GM23338 (cell line): ENCODE measurements around the gene NUDT15. TPM values are rescaled to one million over a fixed set of nuclear protein-coding genes. Genes with fewer than 3 reads are reported as not detected.

Source experiments
- ATAC-seq: fragments of 200-7000 bp; cut with Tn5 transposase; 3 replicates; pipeline ENCODE4 v1.9.1; 2020
- DNase-seq: peaks from one replicate; pipeline ENCODE4 v3.0.0-alpha.2; 2015; ENCODE audit warnings: low spot score
- H2AFZ ChIP-seq: fragments of 200-600 bp; sonication (generic); 2 replicates; pipeline ENCODE4 v1.8.0; 2016; ENCODE audit warnings: antibody characterized with exemption, mild to moderate bottlenecking, moderate library complexity
- H3F3A ChIP-seq: fragments of 200-600 bp; sonication (generic); replicated peaks from 2 replicates; pipeline ENCODE4 v1.8.0; 2017; ENCODE audit warnings: antibody characterized with exemption, mixed run types, low read depth
- H3K27ac ChIP-seq: fragments of 200-600 bp; sonication (generic); 2 replicates; pipeline ENCODE4 v1.6.1; 2016; ENCODE audit warnings: low read depth
- H3K27me3 ChIP-seq: fragments of 200-600 bp; sonication (generic); 2 replicates; pipeline ENCODE4 v1.8.0; 2016; ENCODE audit warnings: mild to moderate bottlenecking, mixed run types, moderate library complexity; ENCODE audit not compliant: insufficient read depth
- H3K36me3 ChIP-seq: fragments of 200-600 bp; sonication (generic); 2 replicates; pipeline ENCODE4 v1.8.0; 2016; ENCODE audit warnings: mild to moderate bottlenecking; ENCODE audit not compliant: insufficient read depth
- H3K4me1 ChIP-seq: fragments of 200-600 bp; sonication (generic); 2 replicates; pipeline ENCODE4 v1.8.0; 2016; ENCODE audit warnings: mild to moderate bottlenecking, moderate library complexity; ENCODE audit not compliant: insufficient read depth
- H3K4me2 ChIP-seq: fragments of 200-600 bp; sonication (generic); 2 replicates; pipeline ENCODE4 v1.7.1; 2017; ENCODE audit warnings: mixed run types
- H3K4me3 ChIP-seq: fragments of 200-600 bp; sonication (generic); 2 replicates; pipeline ENCODE4 v1.6.1; 2016; ENCODE audit warnings: mixed run types
- H3K79me2 ChIP-seq: fragments of 200-600 bp; sonication (generic); replicated peaks from 2 replicates; pipeline ENCODE4 v1.8.0; 2017; ENCODE audit warnings: mild to moderate bottlenecking; ENCODE audit not compliant: insufficient read depth
- H3K9me2 ChIP-seq: fragments of 200-600 bp; sonication (generic); 2 replicates; pipeline ENCODE4 v1.8.0; 2017; ENCODE audit not compliant: insufficient read depth
- H4K20me1 ChIP-seq: fragments of 200-600 bp; sonication (generic); replicated peaks from 2 replicates; pipeline ENCODE4 v1.8.0; 2017; ENCODE audit warnings: mild to moderate bottlenecking; ENCODE audit not compliant: insufficient read depth
- H3K27ac Mint-ChIP-seq: 2 replicates; pipeline ENCODE4 v1.8.0; 2020; ENCODE audit warnings: inconsistent platforms, mild to moderate bottlenecking, moderate library complexity, mixed read lengths
- H3K27me3 Mint-ChIP-seq: 3 replicates; pipeline ENCODE4 v1.8.0; 2022; ENCODE audit warnings: low read depth, mild to moderate bottlenecking, moderate library complexity, mixed read lengths, inconsistent platforms; ENCODE audit not compliant: insufficient read depth, poor library complexity
- H3K36me3 Mint-ChIP-seq: 3 replicates; pipeline ENCODE4 v1.8.0; 2021; ENCODE audit warnings: low read depth, mild to moderate bottlenecking, inconsistent platforms, moderate library complexity, mixed read lengths
- H3K4me1 Mint-ChIP-seq: 3 replicates; pipeline ENCODE4 v1.8.0; 2020; ENCODE audit warnings: mild to moderate bottlenecking, inconsistent platforms, mixed read lengths
- H3K4me3 Mint-ChIP-seq: 3 replicates; pipeline ENCODE4 v1.8.0; 2021; ENCODE audit warnings: moderate library complexity, mild to moderate bottlenecking, inconsistent platforms, mixed read lengths
- H3K9me3 Mint-ChIP-seq: 3 replicates; pipeline ENCODE4 v1.8.0; 2020; ENCODE audit warnings: moderate library complexity, mild to moderate bottlenecking, inconsistent platforms, mixed read lengths
- CREB1 ChIP-seq: fragments of 250-450 bp; sonication (Bioruptor Pico); IDR thresholded peaks from 2 replicates; pipeline ENCODE4 v1.5.0; 2020; ENCODE audit warnings: low read depth, mild to moderate bottlenecking, moderate library complexity
- EZH2 ChIP-seq: fragments of 200-600 bp; sonication (generic); IDR thresholded peaks from one replicate; pipeline ENCODE4 v1.8.0; 2017; ENCODE audit warnings: antibody characterized with exemption, mild to moderate bottlenecking, low read depth; ENCODE audit not compliant: unreplicated experiment
- EZH2phosphoT487 ChIP-seq: fragments of 200-600 bp; sonication (generic); IDR thresholded peaks from one replicate; pipeline ENCODE4 v1.8.1; 2018; ENCODE audit warnings: antibody characterized with exemption; ENCODE audit not compliant: unreplicated experiment
- JUNB ChIP-seq: IDR thresholded peaks from one replicate; pipeline ENCODE4 v1.6.1; 2016; ENCODE audit warnings: antibody characterized with exemption; ENCODE audit not compliant: unreplicated experiment
- NANOG ChIP-seq: IDR thresholded peaks from 2 replicates; pipeline ENCODE4 v1.6.1; 2016; ENCODE audit warnings: antibody characterized with exemption, borderline replicate concordance
- POLR2AphosphoS5 ChIP-seq: IDR thresholded peaks from 2 replicates; pipeline ENCODE4 v1.6.1; 2016; ENCODE audit warnings: antibody characterized with exemption, low read depth
- STAT1 ChIP-seq: IDR thresholded peaks from one replicate; pipeline ENCODE4 v1.6.1; 2016; ENCODE audit warnings: antibody characterized with exemption; ENCODE audit not compliant: unreplicated experiment
- ZNF114 ChIP-seq: fragments of 250-450 bp; sonication (Bioruptor Pico); IDR thresholded peaks from 2 replicates; pipeline ENCODE4 v1.5.0; 2020; ENCODE audit warnings: mild to moderate bottlenecking, moderate library complexity
- ZNF331 ChIP-seq: fragments of 250-450 bp; sonication (Bioruptor Pico); IDR thresholded peaks from 2 replicates; pipeline ENCODE4 v1.5.0; 2020; ENCODE audit warnings: low read depth, mild to moderate bottlenecking, moderate library complexity
- polyA plus RNA-seq: library from polyadenylated mRNA; unstranded; fragments of >200 nt; fragmentation: Nextera tagmentation; extraction: Ambion mirVana; gene quantifications from 2 replicates; pipeline ENCODE4 v1.2.1, GENCODE V29; 2016
- total RNA-seq: library from RNA; depleted of rRNA; stranded (reverse); fragments of >200 nt; shearing (Covaris generic); gene quantifications from 2 replicates; pipeline ENCODE4 v1.2.3, GENCODE V29; 2014
- TF ChIP-seq, protein P1 (sequence below): IDR thresholded peaks from one replicate; pipeline ENCODE4 v1.6.1; 2018; ENCODE audit warnings: antibody characterized with exemption; ENCODE audit not compliant: unreplicated experiment
- TF ChIP-seq, protein P2 (sequence below): IDR thresholded peaks from 2 replicates; pipeline ENCODE4 v1.6.1; 2016; ENCODE audit warnings: antibody characterized with exemption
- TF ChIP-seq, protein P3 (sequence below), 2 experiments: fragments of 200-600 bp in 1 of 2; sonication (generic) in 1 of 2; conservative IDR thresholded peaks; 2 replicates each; pipeline versions ENCODE4 v1.5.1 to v1.6.1; 2016 to 2017; ENCODE audit warnings: antibody characterized with exemption in 2 of 2, low read depth in 2 of 2, mild to moderate bottlenecking in 2 of 2, moderate library complexity in 1 of 2
- TF ChIP-seq, protein P4 (sequence below): fragments of 250-450 bp; sonication (Bioruptor Pico); IDR thresholded peaks from 2 replicates; pipeline ENCODE4 v1.5.0; 2020; ENCODE audit warnings: mild to moderate bottlenecking, moderate library complexity

NUDT15 gene
- total and polyA plus RNA-seq, 2 experiments from 2014 or later, result 59.3 TPM

DNA sequence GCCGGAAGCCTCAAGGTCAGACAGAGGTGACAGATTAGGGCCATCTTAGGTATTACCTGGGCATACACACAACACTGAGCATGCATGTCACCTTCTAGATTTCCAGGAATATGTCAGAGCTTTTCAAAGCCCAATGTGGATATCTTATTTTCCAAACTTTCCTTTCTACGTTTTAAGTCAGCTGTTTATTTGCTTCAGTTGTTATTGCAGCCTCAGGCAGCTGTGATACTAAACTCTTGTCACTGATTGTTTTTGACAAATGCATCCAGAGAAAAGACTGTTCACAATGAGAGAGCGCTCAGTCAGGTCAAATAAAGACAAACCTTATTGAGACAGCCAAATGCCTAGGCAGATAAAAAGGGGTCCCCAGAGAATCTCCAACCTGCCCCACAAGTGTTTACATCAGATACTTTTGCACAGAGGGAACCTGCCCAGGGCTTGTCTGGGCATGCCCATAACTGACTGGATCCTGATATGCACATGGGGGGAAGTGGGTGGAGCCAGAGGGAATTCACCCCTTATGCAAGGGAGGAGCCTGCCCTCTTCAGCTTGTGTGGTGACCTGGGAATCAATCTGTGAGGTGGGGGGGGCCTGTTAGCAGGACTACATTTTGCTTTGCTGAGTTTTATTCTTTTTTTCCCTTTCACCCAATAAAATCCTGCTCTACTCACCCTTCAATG is 28.9 kb downstream of the NUDT15 start:
- Histone ChIP-seq H3K4me1 (0 out of 2 replicates have a peak, but pooled peaks cover 3% of the 10 kb centered on the region), H3K27ac (no peak overlapping the region; the same call in 1 of the 2 replicates), H3F3A (no peaks in the 10 kb centered on the region), H3K27me3 (no peaks in the 10 kb centered on the region), H3K9me2 (no peaks in the 10 kb centered on the region; the same call in 1 of the 2 replicates), H4K20me1 (no peaks in the 10 kb centered on the region), H3K36me3 (peaks cover 55% of the 10 kb centered on the region), H3K4me3 (no peak overlapping the region), H3K79me2 (no peaks in the 10 kb centered on the region), H2AFZ (no peak overlapping the region), H3K4me2 (no peak overlapping the region)
- H3K27ac Mint-ChIP-seq, result peak overlapping the region; percentile 52; the same call in 1 of the 2 replicates
- H3K27me3 Mint-ChIP-seq, result peaks cover 1% of the 10 kb centered on the region
- DNase-seq (no peak), ATAC-seq (no peak)
- H3K9me3 Mint-ChIP-seq, result peaks cover 64% of the 10 kb centered on the region
- TF ChIP-seq STAT1, result no peak
- no peak for TF ChIP-seq JUNB
- TF ChIP-seq, protein P1, sequence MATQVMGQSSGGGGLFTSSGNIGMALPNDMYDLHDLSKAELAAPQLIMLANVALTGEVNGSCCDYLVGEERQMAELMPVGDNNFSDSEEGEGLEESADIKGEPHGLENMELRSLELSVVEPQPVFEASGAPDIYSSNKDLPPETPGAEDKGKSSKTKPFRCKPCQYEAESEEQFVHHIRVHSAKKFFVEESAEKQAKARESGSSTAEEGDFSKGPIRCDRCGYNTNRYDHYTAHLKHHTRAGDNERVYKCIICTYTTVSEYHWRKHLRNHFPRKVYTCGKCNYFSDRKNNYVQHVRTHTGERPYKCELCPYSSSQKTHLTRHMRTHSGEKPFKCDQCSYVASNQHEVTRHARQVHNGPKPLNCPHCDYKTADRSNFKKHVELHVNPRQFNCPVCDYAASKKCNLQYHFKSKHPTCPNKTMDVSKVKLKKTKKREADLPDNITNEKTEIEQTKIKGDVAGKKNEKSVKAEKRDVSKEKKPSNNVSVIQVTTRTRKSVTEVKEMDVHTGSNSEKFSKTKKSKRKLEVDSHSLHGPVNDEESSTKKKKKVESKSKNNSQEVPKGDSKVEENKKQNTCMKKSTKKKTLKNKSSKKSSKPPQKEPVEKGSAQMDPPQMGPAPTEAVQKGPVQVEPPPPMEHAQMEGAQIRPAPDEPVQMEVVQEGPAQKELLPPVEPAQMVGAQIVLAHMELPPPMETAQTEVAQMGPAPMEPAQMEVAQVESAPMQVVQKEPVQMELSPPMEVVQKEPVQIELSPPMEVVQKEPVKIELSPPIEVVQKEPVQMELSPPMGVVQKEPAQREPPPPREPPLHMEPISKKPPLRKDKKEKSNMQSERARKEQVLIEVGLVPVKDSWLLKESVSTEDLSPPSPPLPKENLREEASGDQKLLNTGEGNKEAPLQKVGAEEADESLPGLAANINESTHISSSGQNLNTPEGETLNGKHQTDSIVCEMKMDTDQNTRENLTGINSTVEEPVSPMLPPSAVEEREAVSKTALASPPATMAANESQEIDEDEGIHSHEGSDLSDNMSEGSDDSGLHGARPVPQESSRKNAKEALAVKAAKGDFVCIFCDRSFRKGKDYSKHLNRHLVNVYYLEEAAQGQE, result no peak
- no peak for TF ChIP-seq EZH2
- TF ChIP-seq ZNF114 (CRISPR knock-in tag), result no peak
- TF ChIP-seq ZNF331 (CRISPR knock-in tag), result no peak
- TF ChIP-seq, protein P2, sequence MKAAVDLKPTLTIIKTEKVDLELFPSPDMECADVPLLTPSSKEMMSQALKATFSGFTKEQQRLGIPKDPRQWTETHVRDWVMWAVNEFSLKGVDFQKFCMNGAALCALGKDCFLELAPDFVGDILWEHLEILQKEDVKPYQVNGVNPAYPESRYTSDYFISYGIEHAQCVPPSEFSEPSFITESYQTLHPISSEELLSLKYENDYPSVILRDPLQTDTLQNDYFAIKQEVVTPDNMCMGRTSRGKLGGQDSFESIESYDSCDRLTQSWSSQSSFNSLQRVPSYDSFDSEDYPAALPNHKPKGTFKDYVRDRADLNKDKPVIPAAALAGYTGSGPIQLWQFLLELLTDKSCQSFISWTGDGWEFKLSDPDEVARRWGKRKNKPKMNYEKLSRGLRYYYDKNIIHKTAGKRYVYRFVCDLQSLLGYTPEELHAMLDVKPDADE, result no peak
- no peak for TF ChIP-seq NANOG
- no peak for TF ChIP-seq CREB1 (CRISPR knock-in tag)
- TF ChIP-seq, protein P3, sequence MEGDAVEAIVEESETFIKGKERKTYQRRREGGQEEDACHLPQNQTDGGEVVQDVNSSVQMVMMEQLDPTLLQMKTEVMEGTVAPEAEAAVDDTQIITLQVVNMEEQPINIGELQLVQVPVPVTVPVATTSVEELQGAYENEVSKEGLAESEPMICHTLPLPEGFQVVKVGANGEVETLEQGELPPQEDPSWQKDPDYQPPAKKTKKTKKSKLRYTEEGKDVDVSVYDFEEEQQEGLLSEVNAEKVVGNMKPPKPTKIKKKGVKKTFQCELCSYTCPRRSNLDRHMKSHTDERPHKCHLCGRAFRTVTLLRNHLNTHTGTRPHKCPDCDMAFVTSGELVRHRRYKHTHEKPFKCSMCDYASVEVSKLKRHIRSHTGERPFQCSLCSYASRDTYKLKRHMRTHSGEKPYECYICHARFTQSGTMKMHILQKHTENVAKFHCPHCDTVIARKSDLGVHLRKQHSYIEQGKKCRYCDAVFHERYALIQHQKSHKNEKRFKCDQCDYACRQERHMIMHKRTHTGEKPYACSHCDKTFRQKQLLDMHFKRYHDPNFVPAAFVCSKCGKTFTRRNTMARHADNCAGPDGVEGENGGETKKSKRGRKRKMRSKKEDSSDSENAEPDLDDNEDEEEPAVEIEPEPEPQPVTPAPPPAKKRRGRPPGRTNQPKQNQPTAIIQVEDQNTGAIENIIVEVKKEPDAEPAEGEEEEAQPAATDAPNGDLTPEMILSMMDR (conservative IDR thresholded peaks at IDR 0.05; ENCODE audit: low read depth in 2 of 2), result no peak
- TF ChIP-seq, protein P4, sequence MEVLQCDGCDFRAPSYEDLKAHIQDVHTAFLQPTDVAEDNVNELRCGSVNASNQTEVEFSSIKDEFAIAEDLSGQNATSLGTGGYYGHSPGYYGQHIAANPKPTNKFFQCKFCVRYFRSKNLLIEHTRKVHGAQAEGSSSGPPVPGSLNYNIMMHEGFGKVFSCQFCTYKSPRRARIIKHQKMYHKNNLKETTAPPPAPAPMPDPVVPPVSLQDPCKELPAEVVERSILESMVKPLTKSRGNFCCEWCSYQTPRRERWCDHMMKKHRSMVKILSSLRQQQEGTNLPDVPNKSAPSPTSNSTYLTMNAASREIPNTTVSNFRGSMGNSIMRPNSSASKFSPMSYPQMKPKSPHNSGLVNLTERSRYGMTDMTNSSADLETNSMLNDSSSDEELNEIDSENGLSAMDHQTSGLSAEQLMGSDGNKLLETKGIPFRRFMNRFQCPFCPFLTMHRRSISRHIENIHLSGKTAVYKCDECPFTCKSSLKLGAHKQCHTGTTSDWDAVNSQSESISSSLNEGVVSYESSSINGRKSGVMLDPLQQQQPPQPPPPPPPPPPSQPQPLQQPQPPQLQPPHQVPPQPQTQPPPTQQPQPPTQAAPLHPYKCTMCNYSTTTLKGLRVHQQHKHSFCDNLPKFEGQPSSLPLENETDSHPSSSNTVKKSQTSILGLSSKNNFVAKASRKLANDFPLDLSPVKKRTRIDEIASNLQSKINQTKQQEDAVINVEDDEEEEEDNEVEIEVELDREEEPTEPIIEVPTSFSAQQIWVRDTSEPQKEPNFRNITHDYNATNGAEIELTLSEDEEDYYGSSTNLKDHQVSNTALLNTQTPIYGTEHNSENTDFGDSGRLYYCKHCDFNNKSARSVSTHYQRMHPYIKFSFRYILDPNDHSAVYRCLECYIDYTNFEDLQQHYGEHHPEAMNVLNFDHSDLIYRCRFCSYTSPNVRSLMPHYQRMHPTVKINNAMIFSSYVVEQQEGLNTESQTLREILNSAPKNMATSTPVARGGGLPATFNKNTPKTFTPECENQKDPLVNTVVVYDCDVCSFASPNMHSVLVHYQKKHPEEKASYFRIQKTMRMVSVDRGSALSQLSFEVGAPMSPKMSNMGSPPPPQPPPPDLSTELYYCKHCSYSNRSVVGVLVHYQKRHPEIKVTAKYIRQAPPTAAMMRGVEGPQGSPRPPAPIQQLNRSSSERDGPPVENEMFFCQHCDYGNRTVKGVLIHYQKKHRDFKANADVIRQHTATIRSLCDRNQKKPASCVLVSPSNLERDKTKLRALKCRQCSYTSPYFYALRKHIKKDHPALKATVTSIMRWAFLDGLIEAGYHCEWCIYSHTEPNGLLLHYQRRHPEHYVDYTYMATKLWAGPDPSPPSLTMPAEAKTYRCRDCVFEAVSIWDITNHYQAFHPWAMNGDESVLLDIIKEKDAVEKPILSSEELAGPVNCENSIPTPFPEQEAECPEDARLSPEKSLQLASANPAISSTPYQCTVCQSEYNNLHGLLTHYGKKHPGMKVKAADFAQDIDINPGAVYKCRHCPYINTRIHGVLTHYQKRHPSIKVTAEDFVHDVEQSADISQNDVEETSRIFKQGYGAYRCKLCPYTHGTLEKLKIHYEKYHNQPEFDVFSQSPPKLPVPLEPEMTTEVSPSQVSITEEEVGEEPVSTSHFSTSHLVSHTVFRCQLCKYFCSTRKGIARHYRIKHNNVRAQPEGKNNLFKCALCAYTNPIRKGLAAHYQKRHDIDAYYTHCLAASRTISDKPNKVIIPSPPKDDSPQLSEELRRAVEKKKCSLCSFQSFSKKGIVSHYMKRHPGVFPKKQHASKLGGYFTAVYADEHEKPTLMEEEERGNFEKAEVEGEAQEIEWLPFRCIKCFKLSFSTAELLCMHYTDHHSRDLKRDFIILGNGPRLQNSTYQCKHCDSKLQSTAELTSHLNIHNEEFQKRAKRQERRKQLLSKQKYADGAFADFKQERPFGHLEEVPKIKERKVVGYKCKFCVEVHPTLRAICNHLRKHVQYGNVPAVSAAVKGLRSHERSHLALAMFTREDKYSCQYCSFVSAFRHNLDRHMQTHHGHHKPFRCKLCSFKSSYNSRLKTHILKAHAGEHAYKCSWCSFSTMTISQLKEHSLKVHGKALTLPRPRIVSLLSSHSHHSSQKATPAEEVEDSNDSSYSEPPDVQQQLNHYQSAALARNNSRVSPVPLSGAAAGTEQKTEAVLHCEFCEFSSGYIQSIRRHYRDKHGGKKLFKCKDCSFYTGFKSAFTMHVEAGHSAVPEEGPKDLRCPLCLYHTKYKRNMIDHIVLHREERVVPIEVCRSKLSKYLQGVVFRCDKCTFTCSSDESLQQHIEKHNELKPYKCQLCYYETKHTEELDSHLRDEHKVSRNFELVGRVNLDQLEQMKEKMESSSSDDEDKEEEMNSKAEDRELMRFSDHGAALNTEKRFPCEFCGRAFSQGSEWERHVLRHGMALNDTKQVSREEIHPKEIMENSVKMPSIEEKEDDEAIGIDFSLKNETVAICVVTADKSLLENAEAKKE (CRISPR knock-in tag), result no peak
- TF ChIP-seq POLR2AphosphoS5, result no peak
- no peak for TF ChIP-seq EZH2phosphoT487
- H3K36me3 Mint-ChIP-seq, result peaks cover 97% of the 10 kb centered on the region
- no peak overlapping the region for H3K4me3 Mint-ChIP-seq
- H3K4me1 Mint-ChIP-seq, result no peaks in the 10 kb centered on the region
